Measurements from ENCODE around the gene HES5.

Gene HES5

GRCh38 chr1:2546515-2547209, 16.6 kb upstream of the HES5 start:
- peak; percentile 68 for DNase-seq (ENCODE audit: low read depth)

GRCh38 chr1:2545754-2546514, 15.9 kb upstream of the HES5 start:
- peak; percentile 79 for DNase-seq (ENCODE audit: low read depth)

- DNase-seq (ENCODE audit: low read depth) = no peak
Observed at GRCh38 chr1:2544875-2545640, 15.0 kb upstream of the HES5 start.

- no peak for DNase-seq (ENCODE audit: low read depth)
Observed at GRCh38 chr1:2544093-2544874, 14.2 kb upstream of the HES5 start.

GRCh38 chr1:2543543-2544092, 13.6 kb upstream of the HES5 start:
- DNase-seq (ENCODE audit: low read depth) = no peak

- DNase-seq (ENCODE audit: low read depth) = no peak
Observed at GRCh38 chr1:2542246-2542915, 12.3 kb upstream of the HES5 start.

- no peak for DNase-seq (ENCODE audit: low read depth)
Observed at GRCh38 chr1:2541619-2542245, 11.7 kb upstream of the HES5 start.

GRCh38 chr1:2540816-2541492, 10.9 kb upstream of the HES5 start:
- DNase-seq (ENCODE audit: low read depth) = no peak

GRCh38 chr1:2539312-2539907, 9.3 kb upstream of the HES5 start:
- no peak for DNase-seq (ENCODE audit: low read depth)

- DNase-seq (ENCODE audit: low read depth) = no peak
Observed at GRCh38 chr1:2538872-2539271, 8.8 kb upstream of the HES5 start.

GRCh38 chr1:2538376-2538775, 8.3 kb upstream of the HES5 start:
- no peak for DNase-seq (ENCODE audit: low read depth)

GRCh38 chr1:2537784-2538115, 7.7 kb upstream of the HES5 start:
- DNase-seq (ENCODE audit: low read depth) = no peak

GRCh38 chr1:2535981-2536380, 5.9 kb upstream of the HES5 start:
- DNase-seq (ENCODE audit: low read depth) = no peak

GRCh38 chr1:2535455-2535854, 5.4 kb upstream of the HES5 start:
- no peak for DNase-seq (ENCODE audit: low read depth)

GRCh38 chr1:2534687-2535441, 4.8 kb upstream of the HES5 start:
- DNase-seq (ENCODE audit: low read depth) = no peak

GRCh38 chr1:2534315-2534686, 4.2 kb upstream of the HES5 start:
- DNase-seq (ENCODE audit: low read depth) = no peak

- DNase-seq (ENCODE audit: low read depth) = no peak
Observed at GRCh38 chr1:2533365-2533764, 3.3 kb upstream of the HES5 start.

- no peak for DNase-seq (ENCODE audit: low read depth)
Observed at GRCh38 chr1:2532485-2533160, 2.6 kb upstream of the HES5 start.

Measured in stimulated activated CD8-positive, alpha-beta memory T cell treated with anti-CD3 and anti-CD28 coated beads, Interleukin-12 subunit alpha, Interleukin-12 subunit beta, amount 100 ng/mL, for 1 hour (primary cell).